ENCODE results near the gene LELP1.
A peak's percentile ranks its signal among the peaks of the same experiment; 100 is the strongest.
"Not testable (repeated sequence)": the region's sequence is repeated elsewhere in the genome, so short reads cannot be mapped to it uniquely, and the experiment has no call there.

Gene LELP1

GRCh38 chr1:153203130-153203529 lies at the start of gene LELP1:
TSS of gene LELP1 (plus strand) at chr1:153203430. CDS start at chr1:153204708, 1,278 bp downstream.
- no peak for DNase-seq

- no peak for DNase-seq
These were observed 47.7 kb upstream of the LELP1 start for GRCh38 chr1:153155541-153155940.

GRCh38 chr1:153168686-153169085 lies 34.5 kb upstream of the LELP1 start:
- DNase-seq, result no peak

- no peak for DNase-seq
These were observed 28.6 kb upstream of the LELP1 start for GRCh38 chr1:153174624-153175023.

- DNase-seq, result no peak
These were observed 24.3 kb upstream of the LELP1 start for GRCh38 chr1:153178922-153179321.

GRCh38 chr1:153180556-153180955 lies 22.7 kb upstream of the LELP1 start:
- DNase-seq, result no peak

- not testable (repeated sequence) for DNase-seq
These were observed 14.9 kb upstream of the LELP1 start for GRCh38 chr1:153188301-153188700.

- DNase-seq, result no peak
These were observed 12.9 kb upstream of the LELP1 start for GRCh38 chr1:153190373-153190772.

GRCh38 chr1:153192697-153193096 lies 10.5 kb upstream of the LELP1 start:
- DNase-seq, result no peak

GRCh38 chr1:153194331-153195050 lies 8.7 kb upstream of the LELP1 start:
- DNase-seq, result no peak

GRCh38 chr1:153195216-153195615 lies 8.0 kb upstream of the LELP1 start:
- no peak for DNase-seq

- DNase-seq, result no peak
These were observed 1.2 kb upstream of the LELP1 start for GRCh38 chr1:153202006-153202405.

- DNase-seq, result no peak
These were observed 3.4 kb downstream of the LELP1 start for GRCh38 chr1:153206631-153207030.

- no peak for DNase-seq
These were observed 7.0 kb downstream of the LELP1 start for GRCh38 chr1:153210206-153210605.

- no peak for DNase-seq
These were observed 9.0 kb downstream of the LELP1 start for GRCh38 chr1:153212201-153212600.

- no peak for DNase-seq
These were observed 10.3 kb downstream of the LELP1 start for GRCh38 chr1:153213519-153213918.

- no peak for DNase-seq
These were observed 14.0 kb downstream of the LELP1 start, which contains the start of gene PRR9 for GRCh38 chr1:153217212-153217611. TSS of gene PRR9 (plus strand) at chr1:153217584. CDS start at chr1:153218145, 561 bp downstream.

GRCh38 chr1:153217744-153218416 lies 14.7 kb downstream of the LELP1 start:
- DNase-seq, result no peak

- peak in 9 of 14 donors; percentile 5 to 32 (median 12) for DNase-seq
These were observed 17.5 kb downstream of the LELP1 start for GRCh38 chr1:153220606-153221303.

GRCh38 chr1:153223040-153223891 lies 20.0 kb downstream of the LELP1 start:
- DNase-seq, result peak in 11 of 14 donors; percentile 1 to 54 (median 31)

GRCh38 chr1:153227810-153228209 lies 24.6 kb downstream of the LELP1 start:
- no peak for DNase-seq

GRCh38 chr1:153228491-153228890 lies 25.3 kb downstream of the LELP1 start:
- no peak for DNase-seq
